ENCODE data around the gene PRKN.

GRCh38 chr6:161636882-161637430 lies 1090.6 kb downstream of the PRKN start:
- no peak for TF ChIP-seq EZH2 (IDR thresholded peaks at IDR 0.05; ENCODE audit: borderline replicate concordance)
- no peak for TF ChIP-seq CTCF (IDR thresholded peaks at IDR 0.05; ENCODE audit: poor library complexity)
